Measurements from ENCODE around the gene D2HGDH.

GRCh38 chr2:241768850-241769249 lies 34.4 kb downstream of the D2HGDH start:
- TF ChIP-seq, protein P1, sequence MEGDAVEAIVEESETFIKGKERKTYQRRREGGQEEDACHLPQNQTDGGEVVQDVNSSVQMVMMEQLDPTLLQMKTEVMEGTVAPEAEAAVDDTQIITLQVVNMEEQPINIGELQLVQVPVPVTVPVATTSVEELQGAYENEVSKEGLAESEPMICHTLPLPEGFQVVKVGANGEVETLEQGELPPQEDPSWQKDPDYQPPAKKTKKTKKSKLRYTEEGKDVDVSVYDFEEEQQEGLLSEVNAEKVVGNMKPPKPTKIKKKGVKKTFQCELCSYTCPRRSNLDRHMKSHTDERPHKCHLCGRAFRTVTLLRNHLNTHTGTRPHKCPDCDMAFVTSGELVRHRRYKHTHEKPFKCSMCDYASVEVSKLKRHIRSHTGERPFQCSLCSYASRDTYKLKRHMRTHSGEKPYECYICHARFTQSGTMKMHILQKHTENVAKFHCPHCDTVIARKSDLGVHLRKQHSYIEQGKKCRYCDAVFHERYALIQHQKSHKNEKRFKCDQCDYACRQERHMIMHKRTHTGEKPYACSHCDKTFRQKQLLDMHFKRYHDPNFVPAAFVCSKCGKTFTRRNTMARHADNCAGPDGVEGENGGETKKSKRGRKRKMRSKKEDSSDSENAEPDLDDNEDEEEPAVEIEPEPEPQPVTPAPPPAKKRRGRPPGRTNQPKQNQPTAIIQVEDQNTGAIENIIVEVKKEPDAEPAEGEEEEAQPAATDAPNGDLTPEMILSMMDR (IDR thresholded peaks at IDR 0.05): no peak
- TF ChIP-seq POLR2A (IDR thresholded peaks at IDR 0.05): no peak
